GM10248 (cell line): ENCODE measurements around the gene FBXO42.
"Not testable (repeated sequence)": the region's sequence is repeated elsewhere in the genome, so short reads cannot be mapped to it uniquely, and the experiment has no call there.

Experiments
- CTCF ChIA-PET: fragments of 300-600 bp; sonication (Branson Sonifier 250); formaldehyde crosslinking; extraction: SDS; loops from one replicate; lab custom pipeline; 2021; ENCODE audit warnings: antibody characterized with exemption; lab: Yijun Ruan, JAX
- POLR2A ChIA-PET: fragments of 350-650 bp; sonication (Branson Sonifier 250); formaldehyde crosslinking; extraction: SDS; loops from one replicate; lab custom pipeline; 2020; ENCODE audit warnings: antibody characterized with exemption; lab: Yijun Ruan, JAX
- DNase-seq: peaks from one replicate; pipeline ENCODE4 v3.0.0; 2012; ENCODE audit errors: extremely low spot score
- TF ChIP-seq, protein P1 (sequence below): IDR thresholded peaks from 2 replicates; pipeline ENCODE4 v1.5.1; 2012; ENCODE audit warnings: mild to moderate bottlenecking, low read depth; ENCODE audit errors: extremely low read depth, missing control alignments, control extremely low read depth

FBXO42 gene

DNA sequence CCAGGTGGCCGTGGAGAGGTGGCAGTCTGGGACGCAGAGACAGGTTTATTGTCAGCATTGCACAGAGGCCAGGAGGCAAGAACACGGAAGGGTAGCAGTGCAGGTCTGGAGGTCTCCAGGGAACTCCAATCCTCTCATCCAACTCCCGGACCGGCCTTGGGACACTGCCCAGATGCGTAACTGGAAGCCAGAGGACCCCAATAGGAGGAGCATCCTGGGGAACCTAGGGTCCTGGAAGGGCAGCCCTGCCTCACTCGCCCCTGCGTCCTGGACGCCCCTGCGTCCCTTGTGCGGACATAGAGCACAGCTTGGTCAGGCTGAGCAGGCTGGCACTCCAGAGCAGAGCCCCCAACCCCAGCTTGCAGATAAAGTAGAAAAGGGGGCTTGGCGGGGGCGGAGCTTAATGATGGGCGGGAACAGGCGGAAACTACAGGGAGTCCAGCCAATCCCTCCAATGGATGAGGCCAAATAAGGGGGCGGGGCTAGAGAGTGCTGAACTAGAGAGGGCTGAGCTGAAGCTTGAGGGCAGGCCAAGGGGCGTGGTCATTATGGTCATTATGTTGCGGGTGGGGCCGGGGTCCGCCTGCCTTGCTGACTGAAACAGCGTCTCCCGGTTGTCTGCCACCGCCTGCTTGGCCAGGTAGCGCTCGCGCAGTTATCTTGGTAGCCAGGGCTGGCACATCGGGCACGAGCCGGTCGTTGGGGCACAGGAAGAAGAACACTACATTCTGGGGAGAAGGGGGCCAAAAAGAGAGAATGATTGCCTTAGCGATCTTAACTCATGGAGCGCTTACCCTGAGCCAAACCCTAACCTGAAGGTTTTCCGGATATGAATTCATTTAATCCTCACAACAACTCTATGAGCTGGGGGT, 136.2 kb downstream of the FBXO42 start:
- ChIA-PET POLR2A (interaction anchor here (0.6 to 1.6 kb wide), 2 partner anchors 9 to 277 kb away, joined by 3 to 7 read pairs; no protein-coding TSS in a partner anchor), CTCF (interaction anchor here (0.9 to 2.6 kb wide), 6 partner anchors 8 to 148 kb away, joined by 3 to 11 read pairs (median 4); no protein-coding TSS in a partner anchor)
- DNase-seq = peak; percentile 80
- TF ChIP-seq, protein P1, sequence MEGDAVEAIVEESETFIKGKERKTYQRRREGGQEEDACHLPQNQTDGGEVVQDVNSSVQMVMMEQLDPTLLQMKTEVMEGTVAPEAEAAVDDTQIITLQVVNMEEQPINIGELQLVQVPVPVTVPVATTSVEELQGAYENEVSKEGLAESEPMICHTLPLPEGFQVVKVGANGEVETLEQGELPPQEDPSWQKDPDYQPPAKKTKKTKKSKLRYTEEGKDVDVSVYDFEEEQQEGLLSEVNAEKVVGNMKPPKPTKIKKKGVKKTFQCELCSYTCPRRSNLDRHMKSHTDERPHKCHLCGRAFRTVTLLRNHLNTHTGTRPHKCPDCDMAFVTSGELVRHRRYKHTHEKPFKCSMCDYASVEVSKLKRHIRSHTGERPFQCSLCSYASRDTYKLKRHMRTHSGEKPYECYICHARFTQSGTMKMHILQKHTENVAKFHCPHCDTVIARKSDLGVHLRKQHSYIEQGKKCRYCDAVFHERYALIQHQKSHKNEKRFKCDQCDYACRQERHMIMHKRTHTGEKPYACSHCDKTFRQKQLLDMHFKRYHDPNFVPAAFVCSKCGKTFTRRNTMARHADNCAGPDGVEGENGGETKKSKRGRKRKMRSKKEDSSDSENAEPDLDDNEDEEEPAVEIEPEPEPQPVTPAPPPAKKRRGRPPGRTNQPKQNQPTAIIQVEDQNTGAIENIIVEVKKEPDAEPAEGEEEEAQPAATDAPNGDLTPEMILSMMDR = no peak

- CTCF ChIA-PET = not testable (repeated sequence)
Measured at GRCh38 chr1:16215240-16215639, 137.0 kb downstream of the FBXO42 start.

GRCh38 chr1:16213544-16213943, 138.7 kb downstream of the FBXO42 start:
- DNase-seq, POLR2A ChIA-PET: not testable (repeated sequence)
- CTCF ChIA-PET = interaction anchor here (3.4 kb wide), 1 partner anchor 135 kb away, joined by 10 read pairs; no protein-coding TSS in a partner anchor

More at GRCh38 chr1:16215240-16215639, 137.0 kb downstream of the FBXO42 start:
- POLR2A ChIA-PET, DNase-seq: not testable (repeated sequence)

GRCh38 chr1:16213013-16213412, 139.3 kb downstream of the FBXO42 start:
- ChIA-PET CTCF (interaction anchor here (3.4 kb wide), 1 partner anchor 135 kb away, joined by 10 read pairs; no protein-coding TSS in a partner anchor), POLR2A (no interaction called here)
- TF ChIP-seq, protein P1 = no peak
- no peak for DNase-seq

- TF ChIP-seq, protein P1 = no peak
- CTCF ChIA-PET = interaction anchor here (3.4 kb wide), 1 partner anchor 134 kb away, joined by 10 read pairs; no protein-coding TSS in a partner anchor
Measured at GRCh38 chr1:16212251-16212961, 139.9 kb downstream of the FBXO42 start, which contains the start of gene ARHGEF19. ARHGEF19 (minus strand) TSS chr1:16212652; CDS start chr1:16209054, 3,598 bp downstream.

DNA sequence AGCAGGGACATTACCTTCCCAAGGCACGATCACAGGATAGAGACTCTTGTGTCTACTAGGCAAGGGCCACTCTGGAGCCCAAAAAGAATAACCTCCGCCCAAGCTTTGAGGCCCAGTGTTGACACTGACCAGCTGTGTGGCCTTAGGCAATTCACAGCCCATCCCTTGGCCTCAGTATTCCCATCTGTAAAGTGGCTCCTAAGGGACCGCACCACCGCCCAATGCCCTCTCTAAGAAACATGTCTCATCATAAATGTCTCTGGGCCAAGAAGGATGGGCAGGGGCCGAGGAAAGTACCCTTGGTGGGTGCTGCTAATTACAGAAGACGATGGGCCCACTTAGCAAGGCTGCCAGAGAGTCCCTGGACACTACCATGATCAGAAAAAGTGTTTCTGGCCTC, 140.5 kb downstream of the FBXO42 start:
- POLR2A ChIA-PET = no interaction called here
- DNase-seq = no peak
- CTCF ChIA-PET = interaction anchor here (3.4 kb wide), 1 partner anchor 133 kb away, joined by 10 read pairs; no protein-coding TSS in a partner anchor
- TF ChIP-seq, protein P1 = no peak

More at GRCh38 chr1:16212251-16212961, 139.9 kb downstream of the FBXO42 start, which contains the start of gene ARHGEF19:
- POLR2A ChIA-PET = no interaction called here
- no peak for DNase-seq

- ChIA-PET POLR2A (no interaction called here), CTCF (interaction anchor here (1.0 to 3.4 kb wide), 2 partner anchors 129 to 132 kb away, joined by 3 to 10 read pairs; no protein-coding TSS in a partner anchor)
- TF ChIP-seq, protein P1 = no peak
- DNase-seq = no peak
Measured at GRCh38 chr1:16210581-16210980, 141.7 kb downstream of the FBXO42 start.
